ENCODE measurements around the gene LILRB1. TPM values are rescaled to one million over a fixed set of nuclear protein-coding genes. Genes with fewer than 3 reads are reported as not detected.
"Not testable (repeated sequence)": the region's sequence is repeated elsewhere in the genome, so short reads cannot be mapped to it uniquely, and the experiment has no call there.

The LILRB1 gene
- total and polyA plus RNA-seq, 2 of the 13 experiments (the other 11 are each of a cell fraction or from before 2014, with no cell fraction given): not detected

DNA sequence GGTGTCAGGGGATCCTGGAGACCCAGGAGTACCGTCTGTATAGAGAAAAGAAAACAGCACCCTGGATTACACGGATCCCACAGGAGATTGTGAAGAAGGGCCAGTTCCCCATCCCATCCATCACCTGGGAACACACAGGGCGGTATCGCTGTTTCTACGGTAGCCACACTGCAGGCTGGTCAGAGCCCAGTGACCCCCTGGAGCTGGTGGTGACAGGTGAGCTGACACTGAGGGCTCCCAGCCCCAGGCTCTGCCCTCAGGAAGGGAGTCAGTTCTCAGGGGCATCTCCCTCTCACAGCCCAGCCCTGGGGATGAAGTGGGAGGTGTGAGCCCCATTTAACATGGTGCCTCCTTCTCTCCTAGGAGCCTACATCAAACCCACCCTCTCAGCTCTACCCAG, 35.5 kb upstream of the LILRB1 start:
- no peak overlapping the region for H2AFZ ChIP-seq (ENCODE audit: low read length)
- H3K4me2 ChIP-seq (ENCODE audit: low read depth, low read length): no peak overlapping the region
- no peaks in the 10 kb centered on the region for H3K4me1 ChIP-seq (ENCODE audit: insufficient read depth, low read length)
- ChIA-PET CTCF (ENCODE audit: low intra/inter-chr PET ratio, low total read pairs) (no interaction called here), POLR2A (no interaction called here)
- no peak for FAIRE-seq
- H3K9ac ChIP-seq (ENCODE audit: insufficient read depth, low read depth, low read length): no peak overlapping the region
- no peak overlapping the region for H3K4me3 ChIP-seq (replicated peaks in 1 of 3; ENCODE audit: insufficient read depth in 1 of 3, low read depth in 2 of 3, low read length in 3 of 3)
- H3K79me2 ChIP-seq (ENCODE audit: insufficient read depth, low read length): no peaks in the 10 kb centered on the region
- WGBS (ENCODE audit: low lambda C conversion rate): no CpG with 5 or more reads among the region's 5 CpGs
- no peaks in the 10 kb centered on the region for H3K9me3 ChIP-seq (ENCODE audit: low read length)
- no peak for TF ChIP-seq ZNF101 (CRISPR knock-in tag; IDR thresholded peaks at IDR 0.05; ENCODE audit: borderline replicate concordance, low read depth)
- no peak for TF ChIP-seq ZBTB7A (CRISPR knock-in tag; IDR thresholded peaks at IDR 0.05)
- no peak for TF ChIP-seq NPAS2 (CRISPR knock-in tag; IDR thresholded peaks at IDR 0.05; ENCODE audit: borderline replicate concordance)
- TF ChIP-seq, protein P1, sequence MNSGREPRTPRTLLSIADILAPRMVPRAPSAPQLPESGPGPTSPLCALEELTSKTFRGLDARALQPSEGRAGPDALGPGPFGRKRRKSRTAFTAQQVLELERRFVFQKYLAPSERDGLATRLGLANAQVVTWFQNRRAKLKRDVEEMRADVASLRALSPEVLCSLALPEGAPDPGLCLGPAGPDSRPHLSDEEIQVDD (CRISPR knock-in tag; IDR thresholded peaks at IDR 0.05; ENCODE audit: borderline replicate concordance): no peak
- TF ChIP-seq ZNF34 (CRISPR knock-in tag; IDR thresholded peaks at IDR 0.05; ENCODE audit: borderline replicate concordance): no peak
- TF ChIP-seq JUNB (CRISPR knock-in tag; IDR thresholded peaks at IDR 0.05; ENCODE audit: borderline replicate concordance): no peak
- TF ChIP-seq CC2D1A (CRISPR knock-in tag; IDR thresholded peaks at IDR 0.05): no peak
- no peak for TF ChIP-seq FLYWCH1 (CRISPR knock-in tag; IDR thresholded peaks at IDR 0.05)
- TF ChIP-seq MAFF (IDR thresholded peaks at IDR 0.05; ENCODE audit: low read depth, low read length): no peak
- no peak for TF ChIP-seq MED1 (CRISPR knock-in tag; IDR thresholded peaks at IDR 0.05)
- peaks cover 5 to 18% of the 10 kb centered on the region in 2 experiments; a peak in 4 of 5 replicates for H3K27me3 ChIP-seq (ENCODE audit: control insufficient read depth in 1 of 2, insufficient read depth in 2 of 2, low read length in 2 of 2)
- H3K36me3 ChIP-seq (replicated peaks in 1 of 2; ENCODE audit: control insufficient read depth in 1 of 2, insufficient read depth in 2 of 2, low read length in 2 of 2): no peaks in the 10 kb centered on the region
- no peaks in the 10 kb centered on the region for H4K20me1 ChIP-seq (ENCODE audit: insufficient read depth, low read length)
- no peak overlapping the region for H3K27ac ChIP-seq (ENCODE audit: extremely low read length, insufficient read depth, low read length)
- DNase-seq (ENCODE audit: low spot score): no peak
- ATAC-seq: no peak
- intact Hi-C loops (cut with micrococcal nuclease; ENCODE audit: unreplicated experiment) (no loop called here), in situ Hi-C loops (cut with HindIII; ENCODE audit: extremely low pct_ligation_motif_present, low pct_unique_long_range_greater_than_20kb) (no loop called here)
- no TSS peak for BruUV-seq (replicated peaks)

DNA sequence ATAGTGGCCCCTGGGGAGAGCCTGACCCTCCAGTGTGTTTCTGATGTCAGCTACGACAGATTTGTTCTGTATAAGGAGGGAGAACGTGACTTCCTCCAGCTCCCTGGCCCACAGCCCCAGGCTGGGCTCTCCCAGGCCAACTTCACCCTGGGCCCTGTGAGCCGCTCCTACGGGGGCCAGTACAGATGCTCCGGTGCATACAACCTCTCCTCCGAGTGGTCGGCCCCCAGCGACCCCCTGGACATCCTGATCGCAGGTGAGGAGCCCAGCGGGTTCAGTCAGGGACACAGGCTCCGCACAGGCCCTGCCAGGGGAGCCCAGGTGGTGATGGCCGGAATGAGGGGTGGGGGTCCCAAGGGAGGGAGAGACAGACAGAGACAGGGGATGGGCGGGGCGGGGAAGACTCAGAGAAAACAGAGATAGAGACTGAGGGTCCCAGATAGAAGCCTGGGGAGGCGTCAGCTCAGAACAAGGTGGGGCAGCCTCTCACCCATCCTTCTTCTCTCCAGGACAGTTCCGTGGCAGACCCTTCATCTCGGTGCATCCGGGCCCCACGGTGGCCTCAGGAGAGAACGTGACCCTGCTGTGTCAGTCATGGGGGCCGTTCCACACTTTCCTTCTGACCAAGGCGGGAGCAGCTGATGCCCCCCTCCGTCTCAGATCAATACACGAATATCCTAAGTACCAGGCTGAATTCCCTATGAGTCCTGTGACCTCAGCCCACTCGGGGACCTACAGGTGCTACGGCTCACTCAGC, 34.4 kb upstream of the LILRB1 start:
- H3K9me3 ChIP-seq (ENCODE audit: low read length); H3K4me2 ChIP-seq (ENCODE audit: low read depth, low read length); POLR2A ChIA-PET; BruUV-seq (replicated peaks); H3K4me3 ChIP-seq (replicated peaks in 1 of 3; ENCODE audit: insufficient read depth in 1 of 3, low read depth in 2 of 3, low read length in 3 of 3); DNase-seq (ENCODE audit: low spot score); H3K9ac ChIP-seq (ENCODE audit: insufficient read depth, low read depth, low read length); ATAC-seq; H3K79me2 ChIP-seq (ENCODE audit: insufficient read depth, low read length); H2AFZ ChIP-seq (ENCODE audit: low read length); H3K4me1 ChIP-seq (ENCODE audit: insufficient read depth, low read length); FAIRE-seq; in situ Hi-C loops (cut with HindIII; ENCODE audit: extremely low pct_ligation_motif_present, low pct_unique_long_range_greater_than_20kb); H3K27ac ChIP-seq (ENCODE audit: extremely low read length, insufficient read depth, low read length); H4K20me1 ChIP-seq (ENCODE audit: insufficient read depth, low read length); CTCF ChIA-PET (ENCODE audit: low intra/inter-chr PET ratio, low total read pairs); intact Hi-C loops (cut with micrococcal nuclease; ENCODE audit: unreplicated experiment); H3K36me3 ChIP-seq (replicated peaks in 1 of 2; ENCODE audit: control insufficient read depth in 1 of 2, insufficient read depth in 2 of 2, low read length in 2 of 2): not testable (repeated sequence)
- peaks cover 3 to 18% of the 10 kb centered on the region in 2 experiments; a peak in 4 of 5 replicates for H3K27me3 ChIP-seq (ENCODE audit: control insufficient read depth in 1 of 2, insufficient read depth in 2 of 2, low read length in 2 of 2)
- 8% methylated on average over 17 of the region's 26 CpGs for WGBS (ENCODE audit: low lambda C conversion rate)

All from HepG2 (cell line).